K562 (cell line): ENCODE data around the gene PHF21A. TPM values are rescaled to one million over a fixed set of nuclear protein-coding genes. Genes with fewer than 3 reads are reported as not detected.
A peak's percentile ranks its signal among the peaks of the same experiment; 100 is the strongest.

Source experiments
- ARID4B ChIP-seq: sonication (generic); formaldehyde crosslinking; IDR thresholded peaks from 2 replicates; pipeline ENCODE4 v1.8.0; 2022; ENCODE audit warnings: mild to moderate bottlenecking, missing genetic modification reagents
- BCOR ChIP-seq: fragments of 450-650 bp; IDR thresholded peaks from 2 replicates; pipeline ENCODE4 v1.6.1; 2016
- CTBP1 ChIP-seq: fragments of 450-650 bp; IDR thresholded peaks from 2 replicates; pipeline ENCODE4 v1.6.1; 2016; ENCODE audit warnings: borderline replicate concordance
- HDAC1 ChIP-seq, 2 experiments: fragments of 450-650 bp; IDR thresholded peaks; 2 replicates each; pipeline ENCODE4 v1.6.1; 2016 to 2017; ENCODE audit warnings: inconsistent platforms in 1 of 2, mild to moderate bottlenecking in 1 of 2, moderate library complexity in 1 of 2
- PREB ChIP-seq: sonication (generic); formaldehyde crosslinking; IDR thresholded peaks from 2 replicates; pipeline ENCODE4 v1.8.1; 2023; ENCODE audit warnings: mild to moderate bottlenecking, missing genetic modification reagents
- PYGO2 ChIP-seq: fragments of 450-650 bp; IDR thresholded peaks from 2 replicates; pipeline ENCODE4 v1.6.1; 2016; ENCODE audit warnings: mild to moderate bottlenecking, missing genetic modification characterization, moderate library complexity, missing compliant biosample characterization
- TFAP4 ChIP-seq: sonication (generic); formaldehyde crosslinking; IDR thresholded peaks from 2 replicates; pipeline ENCODE4 v1.8.0; 2022; ENCODE audit warnings: missing genetic modification reagents, mild to moderate bottlenecking, moderate library complexity, borderline replicate concordance
- THAP12 ChIP-seq: fragments of 250-450 bp; sonication (Bioruptor Pico); IDR thresholded peaks from 2 replicates; pipeline ENCODE4 v1.9.0; 2021; ENCODE audit warnings: mild to moderate bottlenecking, inconsistent platforms
- polyA plus RNA-seq, 8 experiments: library from polyadenylated mRNA; depleted of rRNA in 4 of 8; stranded (reverse) in 5 of 8; unstranded in 3 of 8; fragments of >200 nt; fragmentation: Nextera tagmentation in 2 of 8; fragmentation: Illumina TruSeq in 1 of 8; extraction: Ambion mirVana in 2 of 8; extraction: Trizol in 1 of 8; gene quantifications; 2 replicates each; pipeline versions ENCODE4 v1.2.1 to v1.2.3, GENCODE V29; 2011 to 2014; ENCODE audit warnings: inconsistent platforms in 1 of 8, missing spikeins in 1 of 8
- total RNA-seq, 7 experiments: library from RNA; depleted of rRNA in 6 of 7; stranded (reverse); fragments of >200 nt in 6 of 7; fragmentation: Illumina TruSeq in 2 of 7; extraction: Trizol in 2 of 7; gene quantifications; 2 replicates each; pipeline versions ENCODE4 v1.2.1 to v1.2.3, GENCODE V29; 2011 to 2021; ENCODE audit warnings: low replicate concordance in 1 of 7

PHF21A gene
- total and polyA plus RNA-seq, 9 of the 15 experiments (the other 6 are each of a cell fraction or from before 2014, with no cell fraction given) = 1.5 to 32.4 (median 10.7) TPM

GRCh38 chr11:45885274-45885920, 235.9 kb downstream of the PHF21A start, which contains the start of gene MAPK8IP1 (continued):
- peak; percentile 56; the same call in 1 of the 2 replicates for TF ChIP-seq ARID4B (CRISPR knock-in tag)
- 0 out of 2 replicates have a peak, but pooled peaks have one; percentile 21 for TF ChIP-seq THAP12 (CRISPR knock-in tag)
- no peak for TF ChIP-seq PYGO2 (tag)
- no peak for TF ChIP-seq BCOR
- TF ChIP-seq TFAP4 (CRISPR knock-in tag) = peak; percentile 40; the same call in 1 of the 2 replicates
- no peak for TF ChIP-seq PREB
- TF ChIP-seq CTBP1 = 0 out of 2 replicates have a peak, but pooled peaks have one; percentile 38
- peak in 1 of 2 experiments; percentile 29; a peak in 1 of 4 replicates for TF ChIP-seq HDAC1 (IDR thresholded peaks at IDR 0.05)
- TF ChIP-seq, all 486 proteins: peak for 43
